Calu3 (cell line): ENCODE data around the gene CMKLR1. TPM values are rescaled to one million over a fixed set of nuclear protein-coding genes. Genes with fewer than 3 reads are reported as not detected.

Source experiments
- BruUV-seq: library from RNA; stranded (reverse); fragments of 400-500 nt; replicated peaks from 2 replicates; lab custom pipeline; 2021; lab: Mats Ljungman, UMichigan
- CTCF ChIA-PET: fragments of 300-600 bp; sonication (Branson Sonifier 250); formaldehyde crosslinking; loops from one replicate; lab custom pipeline; 2022; ENCODE audit warnings: antibody characterized with exemption; lab: Charles Lee
- DNase-seq: peaks from one replicate; pipeline ENCODE4 v3.0.0; 2022
- H3K27ac Mint-ChIP-seq: one replicate; pipeline ENCODE4 v1.8.0; 2022; ENCODE audit warnings: mixed read lengths; ENCODE audit not compliant: unreplicated experiment
- H3K27me3 Mint-ChIP-seq: one replicate; pipeline ENCODE4 v1.8.0; 2022; ENCODE audit warnings: mixed read lengths; ENCODE audit not compliant: unreplicated experiment
- H3K36me3 Mint-ChIP-seq: one replicate; pipeline ENCODE4 v1.8.0; 2022; ENCODE audit warnings: mild to moderate bottlenecking, moderate library complexity, mixed read lengths; ENCODE audit not compliant: insufficient read depth, unreplicated experiment
- H3K4me1 Mint-ChIP-seq: one replicate; pipeline ENCODE4 v1.8.0; 2022; ENCODE audit warnings: mild to moderate bottlenecking, low read depth, mixed read lengths; ENCODE audit not compliant: unreplicated experiment
- H3K4me3 Mint-ChIP-seq: one replicate; pipeline ENCODE4 v1.8.0; 2022; ENCODE audit warnings: mild to moderate bottlenecking, low read depth, moderate library complexity, mixed read lengths; ENCODE audit not compliant: unreplicated experiment
- H3K9me3 Mint-ChIP-seq: one replicate; pipeline ENCODE4 v1.8.0; 2022; ENCODE audit warnings: low read depth, mixed read lengths; ENCODE audit not compliant: unreplicated experiment
- intact Hi-C: fragments of 100-400 bp; cut with micrococcal nuclease; formaldehyde crosslinking; loops from one replicate; pipeline ENCODE4 v1.10.0; 2022; ENCODE audit not compliant: unreplicated experiment
- total RNA-seq: library from RNA; stranded (reverse); gene quantifications from 2 replicates; pipeline ENCODE4 v1.2.3, GENCODE V29; 2022
- TF ChIP-seq, protein P1 (sequence below): fragments of 200-600 bp; IDR thresholded peaks from one replicate; pipeline ENCODE4 v1.8.0; 2022; ENCODE audit warnings: antibody characterized with exemption; ENCODE audit not compliant: unreplicated experiment

CMKLR1 gene
- total RNA-seq, 1 experiment from 2014 or later = not detected

DNA sequence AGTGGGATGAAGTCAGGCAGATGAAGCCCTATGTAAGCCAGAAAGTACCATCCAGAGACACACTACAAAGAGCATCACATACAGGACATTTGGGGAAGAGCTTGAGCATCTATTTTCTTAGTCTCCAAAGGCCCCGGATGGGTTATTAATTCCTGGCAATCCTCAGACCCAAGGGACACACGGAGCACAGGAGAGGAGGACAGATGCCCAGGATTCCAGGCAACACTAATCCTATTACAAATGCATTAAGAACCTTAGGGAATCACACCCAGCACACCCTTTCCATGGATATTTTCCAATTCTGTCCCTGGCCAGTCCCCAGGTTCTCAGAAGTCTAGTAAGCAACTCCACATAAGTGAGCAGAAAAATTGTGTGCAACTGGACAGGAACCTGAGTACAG lies 65.9 kb downstream of the CMKLR1 start:
- Mint-ChIP-seq H3K36me3 (no peaks in the 10 kb centered on the region), H3K4me3 (no peak overlapping the region), H3K4me1 (peaks cover 22% of the 10 kb centered on the region), H3K27me3 (peaks cover 24% of the 10 kb centered on the region), H3K9me3 (peaks cover 2% of the 10 kb centered on the region), H3K27ac (no peak overlapping the region)
- TF ChIP-seq, protein P1, sequence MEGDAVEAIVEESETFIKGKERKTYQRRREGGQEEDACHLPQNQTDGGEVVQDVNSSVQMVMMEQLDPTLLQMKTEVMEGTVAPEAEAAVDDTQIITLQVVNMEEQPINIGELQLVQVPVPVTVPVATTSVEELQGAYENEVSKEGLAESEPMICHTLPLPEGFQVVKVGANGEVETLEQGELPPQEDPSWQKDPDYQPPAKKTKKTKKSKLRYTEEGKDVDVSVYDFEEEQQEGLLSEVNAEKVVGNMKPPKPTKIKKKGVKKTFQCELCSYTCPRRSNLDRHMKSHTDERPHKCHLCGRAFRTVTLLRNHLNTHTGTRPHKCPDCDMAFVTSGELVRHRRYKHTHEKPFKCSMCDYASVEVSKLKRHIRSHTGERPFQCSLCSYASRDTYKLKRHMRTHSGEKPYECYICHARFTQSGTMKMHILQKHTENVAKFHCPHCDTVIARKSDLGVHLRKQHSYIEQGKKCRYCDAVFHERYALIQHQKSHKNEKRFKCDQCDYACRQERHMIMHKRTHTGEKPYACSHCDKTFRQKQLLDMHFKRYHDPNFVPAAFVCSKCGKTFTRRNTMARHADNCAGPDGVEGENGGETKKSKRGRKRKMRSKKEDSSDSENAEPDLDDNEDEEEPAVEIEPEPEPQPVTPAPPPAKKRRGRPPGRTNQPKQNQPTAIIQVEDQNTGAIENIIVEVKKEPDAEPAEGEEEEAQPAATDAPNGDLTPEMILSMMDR = no peak
- CTCF ChIA-PET = no interaction called here
- BruUV-seq = no TSS peak
- DNase-seq = no peak
- intact Hi-C loops = no loop called here

DNA sequence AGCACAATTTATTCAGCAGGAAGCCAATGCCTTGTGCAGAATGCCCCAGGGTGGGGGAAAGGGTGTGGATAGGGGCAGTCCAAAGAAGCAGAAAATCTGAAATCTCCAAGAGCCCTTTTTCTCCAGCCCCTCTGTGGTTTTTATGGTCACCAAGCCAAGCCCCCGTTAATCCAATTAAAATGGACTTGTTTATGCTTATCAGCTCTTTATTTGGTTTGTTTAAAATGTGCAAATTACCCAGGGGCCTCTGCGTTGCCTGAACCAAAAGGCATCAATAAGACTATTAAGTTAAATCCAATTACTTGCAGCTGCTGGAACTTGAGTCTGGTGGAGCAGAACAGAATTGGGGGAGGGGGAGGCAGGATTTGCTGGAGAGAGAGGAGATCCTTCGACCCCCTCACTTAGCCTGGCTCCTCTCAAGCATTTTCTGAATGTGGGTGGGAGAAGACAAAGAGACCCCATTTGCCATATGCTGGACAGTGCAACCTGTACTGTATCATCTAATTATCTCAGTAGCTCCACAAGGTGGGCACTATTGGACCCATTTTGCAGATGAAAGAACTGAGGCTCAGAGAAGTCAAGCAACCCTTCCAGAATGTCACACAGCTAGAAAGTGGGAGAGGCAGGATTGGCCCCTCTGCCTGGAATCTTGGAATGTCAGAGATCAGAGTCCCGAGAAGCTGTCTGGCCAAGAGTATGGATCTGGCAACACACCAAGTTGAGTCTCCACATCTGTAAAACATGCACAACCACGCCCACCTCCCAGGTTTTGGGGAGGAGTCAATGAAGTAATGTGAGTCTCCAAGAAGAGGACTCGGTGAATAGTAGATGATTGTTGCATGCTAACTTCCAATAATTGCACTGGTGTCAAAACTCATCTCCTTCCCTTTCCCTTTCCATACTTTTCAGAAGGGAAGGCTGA lies 66.9 kb downstream of the CMKLR1 start:
- peaks cover 2% of the 10 kb centered on the region for H3K9me3 Mint-ChIP-seq
- peaks cover 21% of the 10 kb centered on the region for H3K27me3 Mint-ChIP-seq
- CTCF ChIA-PET = no interaction called here
- H3K36me3 Mint-ChIP-seq = no peaks in the 10 kb centered on the region
- intact Hi-C loops = no loop called here
- DNase-seq = no peak
- TF ChIP-seq, protein P1 = no peak
- no peak overlapping the region for H3K27ac Mint-ChIP-seq
- no peak overlapping the region for H3K4me3 Mint-ChIP-seq
- BruUV-seq = no TSS peak
- peaks cover 22% of the 10 kb centered on the region for H3K4me1 Mint-ChIP-seq

DNA sequence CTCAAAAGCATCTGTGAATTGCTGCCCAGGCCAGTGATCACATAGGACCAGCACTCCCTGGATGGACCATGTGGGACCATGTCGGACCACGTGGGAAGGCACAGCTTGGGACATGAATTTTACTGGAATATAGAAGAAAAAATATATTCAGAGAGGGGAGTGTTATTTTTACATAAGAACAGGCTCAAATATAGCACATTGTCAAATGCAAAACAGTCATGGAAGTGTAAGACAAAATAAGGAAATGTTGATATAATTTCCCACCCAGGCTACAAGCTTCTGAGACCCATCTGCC lies 68.3 kb downstream of the CMKLR1 start:
- TF ChIP-seq, protein P1 = no peak
- BruUV-seq = no TSS peak
- H3K36me3 Mint-ChIP-seq = no peaks in the 10 kb centered on the region
- H3K27me3 Mint-ChIP-seq = peaks cover 31% of the 10 kb centered on the region
- H3K27ac Mint-ChIP-seq = no peak overlapping the region
- H3K9me3 Mint-ChIP-seq = peaks cover 2% of the 10 kb centered on the region
- CTCF ChIA-PET = interaction anchor here (1.3 kb wide), 1 partner anchor 8 kb away, joined by 4 read pairs; no protein-coding TSS in a partner anchor
- intact Hi-C loops = no loop called here
- no peak for DNase-seq
- peaks cover 22% of the 10 kb centered on the region for H3K4me1 Mint-ChIP-seq
- H3K4me3 Mint-ChIP-seq = no peak overlapping the region

DNA sequence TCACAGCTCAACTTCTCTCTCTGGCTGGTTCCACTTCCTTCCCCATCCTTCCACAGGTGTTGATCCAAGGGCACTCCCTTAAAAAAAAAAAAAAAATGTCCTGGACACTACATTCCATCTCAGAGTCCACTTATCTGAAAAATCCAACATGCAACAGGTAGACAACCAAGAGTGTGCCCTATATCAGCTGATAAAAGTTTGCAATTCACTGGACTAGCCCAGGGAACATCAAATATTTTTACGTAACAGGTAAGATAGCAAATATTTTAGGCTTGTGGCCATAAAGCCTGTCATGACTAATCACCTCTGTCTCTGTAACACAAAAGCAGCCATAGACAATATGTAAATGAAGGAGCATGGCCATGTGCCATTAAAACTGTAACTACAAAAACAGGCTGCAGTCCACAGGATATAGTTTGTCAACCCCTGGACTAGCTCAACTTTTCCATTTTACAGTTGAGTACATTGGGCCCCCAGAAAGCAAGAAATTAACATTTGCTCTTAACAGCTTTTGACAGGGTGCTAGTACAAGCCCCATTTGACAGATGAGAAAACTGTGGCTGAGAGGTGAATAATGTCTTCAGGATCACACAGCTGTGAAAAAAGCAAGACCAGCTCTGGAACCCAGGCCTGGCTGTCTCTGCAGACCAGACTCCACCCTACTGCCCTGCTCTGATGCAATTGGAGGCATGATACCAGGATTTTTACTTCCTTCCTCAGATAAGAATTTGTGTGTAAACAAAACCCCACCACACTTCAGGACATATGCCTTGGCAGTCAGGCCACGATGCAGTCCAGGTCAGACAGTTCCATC lies 68.9 kb downstream of the CMKLR1 start:
- DNase-seq = no peak
- H3K27me3 Mint-ChIP-seq = peaks cover 36% of the 10 kb centered on the region
- H3K27ac Mint-ChIP-seq = no peak overlapping the region
- intact Hi-C loops = no loop called here
- no peaks in the 10 kb centered on the region for H3K36me3 Mint-ChIP-seq
- TF ChIP-seq, protein P1 = no peak
- peaks cover 22% of the 10 kb centered on the region for H3K4me1 Mint-ChIP-seq
- CTCF ChIA-PET = interaction anchor here (0.7 to 1.3 kb wide), 4 partner anchors 9 to 38 kb away, joined by 3 to 5 read pairs (median 4); no protein-coding TSS in a partner anchor
- H3K4me3 Mint-ChIP-seq = no peak overlapping the region
- H3K9me3 Mint-ChIP-seq = peaks cover 2% of the 10 kb centered on the region
- BruUV-seq = no TSS peak
